Pons (tissue), 1 donor: ENCODE results near the gene TCFL5.
"Not testable (repeated sequence)": the region's sequence is repeated elsewhere in the genome, so short reads cannot be mapped to it uniquely, and the experiment has no call there.

ENCODE experiments used
- DNase-seq: peaks from one replicate; pipeline ENCODE4 v3.0.0-alpha.2; 2016; ENCODE audit warnings: low spot score

The TCFL5 gene

DNA sequence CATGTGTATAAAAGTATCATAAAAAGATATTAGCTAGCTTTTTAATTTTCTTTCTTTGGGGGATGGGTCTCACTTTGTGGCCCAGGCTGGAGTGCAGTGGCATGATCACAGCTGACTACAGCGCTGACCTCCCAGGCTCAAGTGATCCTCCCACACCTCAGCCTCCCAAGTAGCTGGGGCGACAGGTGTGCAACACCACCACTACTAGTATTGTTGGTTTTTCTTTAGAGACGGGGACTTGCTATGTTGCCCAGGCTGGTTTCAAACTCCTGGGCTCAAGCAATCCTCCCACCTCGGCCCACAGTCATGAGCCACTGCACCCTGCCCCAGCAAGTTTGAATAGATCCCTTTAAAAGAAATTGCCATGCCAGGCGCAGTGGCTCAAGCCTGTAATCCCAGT is 6.5 kb downstream of the TCFL5 start:
- no peak for DNase-seq

DNA sequence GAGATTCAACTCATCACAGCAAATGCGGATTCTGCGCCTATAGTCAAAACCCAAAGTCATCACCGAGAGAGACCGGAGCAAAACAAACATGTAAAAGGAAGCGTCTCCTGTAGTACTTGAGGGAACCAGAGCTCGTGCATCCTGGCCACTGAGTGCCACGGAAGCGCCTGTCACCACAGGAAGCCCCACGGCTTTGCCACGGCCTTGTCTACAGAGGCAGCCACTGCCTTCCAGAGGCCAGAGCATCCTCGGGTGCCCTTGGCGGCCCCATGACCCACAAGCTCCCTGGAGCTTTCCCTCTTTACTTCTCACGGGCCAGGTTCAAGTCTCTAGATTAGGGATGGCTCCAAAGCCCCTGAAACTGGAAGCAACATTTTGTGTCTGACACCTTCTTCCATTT is 7.5 kb downstream of the TCFL5 start:
- DNase-seq = no peak

DNA sequence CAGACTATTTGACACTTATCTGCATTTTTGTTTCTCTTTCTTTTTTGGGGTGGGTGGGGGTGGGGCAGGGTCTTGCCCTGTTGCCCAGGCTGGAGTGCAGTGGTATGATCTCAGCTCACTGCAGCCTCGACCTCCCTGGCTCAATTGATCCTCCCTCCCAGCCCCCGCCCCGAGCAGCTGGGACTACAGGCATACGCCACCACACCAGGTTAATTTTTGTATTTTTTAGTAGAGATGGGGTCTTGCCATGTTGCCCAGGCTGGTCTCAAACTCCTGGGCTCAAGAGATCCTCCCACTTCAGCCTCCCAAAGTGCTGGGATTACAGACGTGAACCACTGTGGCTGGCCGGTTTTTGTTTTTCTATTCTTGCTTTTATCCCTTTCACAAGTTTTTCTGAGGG is 8.3 kb downstream of the TCFL5 start:
- not testable (repeated sequence) for DNase-seq

DNA sequence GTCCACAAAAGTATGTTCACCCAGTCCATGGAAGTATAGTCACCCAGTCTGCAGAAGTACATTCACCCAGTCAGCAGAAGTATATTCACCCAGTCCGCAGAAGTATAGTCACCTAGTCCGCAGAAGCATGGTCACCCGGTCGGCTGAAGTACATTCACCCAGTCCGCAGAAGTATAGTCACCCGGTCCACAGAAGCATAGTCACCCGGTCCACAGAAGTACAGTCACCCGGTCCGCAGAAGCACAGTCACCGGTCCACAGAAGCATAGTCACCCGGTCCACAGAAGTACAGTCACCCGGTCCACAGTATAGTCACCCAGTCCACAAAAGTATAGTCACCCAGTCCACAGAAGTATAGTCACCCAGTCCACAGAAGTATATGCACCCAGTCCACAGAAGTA is 8.8 kb downstream of the TCFL5 start:
- no peak for DNase-seq

DNA sequence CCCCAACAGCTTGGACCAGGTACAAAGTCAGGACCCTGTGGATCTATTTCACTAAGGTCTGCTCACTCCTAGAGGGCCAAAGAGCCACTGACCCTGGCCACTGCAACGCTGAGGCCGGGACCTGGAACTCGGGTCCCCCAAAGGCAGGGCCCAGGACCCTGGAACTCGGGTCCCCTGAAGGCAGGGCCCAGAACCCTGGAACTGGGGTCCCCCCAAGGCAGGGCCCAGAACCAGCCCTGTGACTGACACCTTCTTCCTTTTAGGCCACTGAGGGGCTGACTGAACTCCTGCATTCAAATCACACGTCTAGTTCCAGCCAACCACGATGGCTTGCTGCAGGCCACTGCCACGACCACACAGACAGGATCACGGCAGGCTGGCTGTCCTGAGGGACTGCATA is 9.4 kb downstream of the TCFL5 start:
- no peak for DNase-seq

DNA sequence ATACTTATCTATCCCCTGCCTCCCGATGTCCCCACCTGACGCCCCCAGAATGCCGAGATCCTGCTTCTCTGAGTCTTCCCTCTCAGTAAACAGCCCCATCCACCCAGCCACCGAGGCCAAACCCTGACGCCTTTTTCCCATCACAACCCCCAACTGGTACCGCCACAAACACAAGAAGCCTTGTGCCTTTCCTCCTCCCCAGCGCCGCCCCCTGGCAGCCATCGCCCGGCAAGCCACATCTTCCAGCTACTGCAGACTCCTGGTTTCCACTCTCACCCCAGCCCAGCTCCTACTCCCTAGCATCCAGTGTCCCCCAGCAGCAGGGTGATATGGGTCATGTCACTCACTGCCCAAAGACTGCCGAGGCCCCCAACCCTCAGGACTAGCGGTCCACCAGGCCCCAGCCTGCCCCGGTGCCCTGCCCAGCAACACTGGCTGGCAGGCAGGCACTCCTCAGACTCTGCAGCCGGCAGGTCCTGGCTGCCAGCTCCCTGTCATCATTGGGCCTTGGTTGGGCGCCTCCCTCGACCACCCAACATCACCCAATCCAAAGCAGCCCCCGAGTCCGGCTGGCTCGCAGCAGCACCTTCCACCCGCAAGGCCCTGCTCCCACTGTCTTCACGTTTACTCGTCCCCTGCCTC is 11.2 kb downstream of the TCFL5 start:
- peak; percentile 86 for DNase-seq

DNA sequence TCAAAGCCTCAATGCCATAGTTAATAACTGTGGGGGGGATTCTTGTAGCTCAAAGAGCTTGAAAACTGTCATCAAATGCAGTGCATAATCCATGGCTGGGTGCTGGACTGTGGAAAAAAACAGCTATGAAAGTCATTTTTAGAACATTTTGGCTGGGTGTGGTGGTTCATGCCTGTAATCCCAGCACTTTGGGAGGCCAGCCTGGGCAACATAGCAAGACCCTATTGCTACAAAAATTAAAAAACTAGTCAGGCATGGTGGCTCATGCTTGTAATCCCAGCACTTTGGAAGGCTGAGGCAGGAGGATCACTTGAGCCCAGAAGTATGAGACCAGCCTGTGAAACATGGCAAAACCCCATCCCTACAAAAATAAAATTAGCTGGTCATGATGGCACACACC is 12.2 kb downstream of the TCFL5 start:
- DNase-seq = no peak

DNA sequence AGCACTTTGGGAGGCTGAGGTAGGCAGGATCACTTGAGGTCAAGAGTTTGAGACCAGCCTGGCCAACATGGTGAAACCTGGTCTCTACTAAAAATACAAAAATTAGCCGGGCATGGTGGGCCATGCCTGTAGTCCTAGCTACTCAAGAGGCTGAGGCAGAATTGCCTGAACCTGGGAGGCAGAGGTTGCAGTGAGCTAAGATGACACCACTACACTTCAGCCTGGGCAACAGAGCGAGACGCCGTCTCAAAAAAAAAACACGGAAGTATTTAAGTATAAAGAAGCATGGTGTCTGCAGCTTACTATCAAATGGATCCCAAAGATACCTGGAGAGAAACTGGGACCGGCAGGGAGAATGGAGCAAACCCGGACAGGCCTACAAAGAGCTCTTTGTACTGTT is 12.7 kb downstream of the TCFL5 start:
- not testable (repeated sequence) for DNase-seq

DNA sequence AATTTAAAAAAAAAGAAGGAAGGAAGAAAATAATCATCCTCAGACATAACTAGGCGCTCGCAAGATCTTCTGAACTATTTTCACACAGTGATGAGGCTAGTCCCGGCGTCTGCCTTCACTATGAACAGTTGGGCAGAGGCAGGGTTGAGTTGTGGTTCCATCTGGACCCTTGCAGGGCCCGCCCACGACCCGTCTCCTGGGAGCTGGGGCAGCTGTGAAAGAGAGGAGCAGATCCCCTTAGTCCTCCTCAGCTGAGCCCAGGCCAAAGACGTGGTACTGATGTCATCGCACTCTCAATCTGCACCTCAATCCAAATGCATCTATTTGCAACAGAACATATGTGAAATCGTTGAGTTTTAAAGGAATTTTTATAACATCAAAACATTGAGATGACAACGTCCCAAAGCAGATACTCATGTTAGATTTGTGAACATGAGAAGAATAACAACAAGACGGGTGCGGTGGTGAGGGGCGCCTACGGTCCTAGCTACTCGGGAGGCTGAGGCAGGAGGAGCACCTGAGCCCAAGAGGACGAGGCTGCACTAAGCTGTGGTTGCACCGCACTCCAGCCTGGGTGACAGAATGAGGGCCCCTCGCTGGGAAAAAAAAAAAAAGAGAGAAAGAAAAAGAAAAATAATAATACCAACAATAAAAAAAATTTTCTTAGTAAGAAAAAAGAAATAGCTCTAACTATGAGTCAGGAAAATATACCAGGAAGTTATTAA is 15.3 kb downstream of the TCFL5 start:
- DNase-seq = no peak

DNA sequence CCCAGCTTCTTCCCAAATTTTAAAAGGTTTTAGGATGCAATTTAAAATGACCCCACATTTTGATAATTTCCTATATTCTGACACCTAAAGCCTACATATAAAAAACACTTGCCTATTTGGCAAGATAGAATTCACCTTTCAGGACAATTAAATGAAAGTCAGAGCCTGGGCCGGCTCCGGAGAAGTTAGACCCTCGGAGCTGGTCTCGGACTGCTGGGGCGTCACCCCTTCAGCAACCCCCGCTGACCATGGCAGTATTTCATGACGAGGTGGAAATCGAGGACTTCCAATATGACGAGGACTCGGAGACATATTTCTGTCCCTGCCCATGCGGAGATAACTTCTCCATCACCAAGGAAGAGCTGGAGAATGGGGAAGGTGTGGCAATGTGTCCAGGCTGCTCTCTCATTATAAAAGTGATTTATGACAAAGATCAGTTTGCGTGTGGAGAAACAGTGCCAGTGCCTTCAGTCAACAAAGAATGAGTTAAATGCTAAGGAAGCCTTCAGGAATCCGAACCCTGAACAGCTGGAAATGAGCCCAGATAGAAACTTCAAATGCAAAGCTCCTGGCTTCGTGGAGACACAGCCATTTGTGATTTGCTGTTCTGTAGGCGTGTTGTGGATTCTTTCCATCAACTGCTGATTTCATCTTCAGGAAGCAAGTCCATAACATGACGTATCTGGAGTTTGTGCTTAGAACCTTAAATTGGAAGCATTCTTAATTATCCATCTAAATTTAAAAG is 16.0 kb downstream of the TCFL5 start:
- DNase-seq = no peak

DNA sequence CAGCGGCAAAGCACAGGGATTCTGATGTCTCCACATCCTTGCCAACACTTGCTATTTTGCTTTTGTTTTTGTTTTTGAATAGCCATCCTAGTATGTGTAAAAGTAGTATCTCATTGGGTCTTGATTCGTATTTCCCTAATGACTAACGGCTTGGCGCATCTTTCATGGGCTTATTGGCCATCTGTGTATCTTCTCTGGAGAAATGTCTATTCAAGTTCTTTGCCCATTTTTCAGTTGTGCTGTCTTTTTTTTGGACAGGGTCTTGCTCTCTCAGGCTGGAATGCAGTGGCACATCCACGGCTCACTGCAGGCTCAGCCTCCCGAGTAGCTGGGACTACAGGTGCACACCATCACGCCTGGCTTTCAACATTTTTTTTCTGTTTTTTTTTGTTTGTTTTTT is 17.4 kb downstream of the TCFL5 start:
- DNase-seq = no peak

DNA sequence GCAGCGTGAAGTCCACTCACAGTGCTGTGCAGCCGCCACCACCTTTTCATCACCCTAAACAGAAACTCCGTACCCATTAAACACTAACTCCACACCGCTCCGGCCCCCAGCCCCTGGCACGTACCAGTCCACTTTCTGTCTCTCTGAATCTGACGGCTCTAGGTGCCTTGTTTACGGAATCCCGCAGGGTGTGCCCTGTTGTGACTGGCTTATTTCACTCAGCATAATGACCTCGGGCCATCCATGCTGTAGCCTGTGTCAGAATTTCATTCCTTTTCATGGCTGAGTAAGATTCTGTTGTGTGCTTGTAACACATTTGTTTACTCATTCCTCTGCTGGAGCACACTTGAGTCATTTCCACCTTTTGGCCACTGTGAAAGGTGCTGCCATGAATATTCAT is 18.0 kb downstream of the TCFL5 start:
- no peak for DNase-seq

DNA sequence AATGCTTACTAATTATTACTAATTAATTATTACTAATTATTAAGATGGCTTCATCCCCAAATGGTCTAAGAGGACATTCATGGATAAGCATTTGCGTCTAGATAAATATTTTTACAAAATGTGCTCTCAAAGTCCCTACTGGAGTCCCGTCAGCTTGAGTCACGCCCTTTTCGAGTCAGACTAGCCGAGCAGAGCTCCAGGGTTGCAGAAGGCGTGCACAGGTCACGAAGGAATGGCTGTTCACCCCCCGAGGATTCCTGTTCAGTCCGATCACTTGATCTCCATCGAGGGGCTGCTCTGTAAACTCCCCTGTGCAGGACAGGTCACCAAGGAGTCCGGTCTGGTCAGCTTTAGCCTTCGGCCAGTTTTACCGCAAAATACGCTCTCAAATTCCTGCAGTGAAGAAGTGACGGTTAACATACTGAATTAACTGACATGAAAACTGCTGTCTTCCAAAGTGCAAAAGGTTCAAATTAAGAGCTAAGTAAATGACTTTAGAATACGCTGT is 19.9 kb downstream of the TCFL5 start:
- DNase-seq = no peak

DNA sequence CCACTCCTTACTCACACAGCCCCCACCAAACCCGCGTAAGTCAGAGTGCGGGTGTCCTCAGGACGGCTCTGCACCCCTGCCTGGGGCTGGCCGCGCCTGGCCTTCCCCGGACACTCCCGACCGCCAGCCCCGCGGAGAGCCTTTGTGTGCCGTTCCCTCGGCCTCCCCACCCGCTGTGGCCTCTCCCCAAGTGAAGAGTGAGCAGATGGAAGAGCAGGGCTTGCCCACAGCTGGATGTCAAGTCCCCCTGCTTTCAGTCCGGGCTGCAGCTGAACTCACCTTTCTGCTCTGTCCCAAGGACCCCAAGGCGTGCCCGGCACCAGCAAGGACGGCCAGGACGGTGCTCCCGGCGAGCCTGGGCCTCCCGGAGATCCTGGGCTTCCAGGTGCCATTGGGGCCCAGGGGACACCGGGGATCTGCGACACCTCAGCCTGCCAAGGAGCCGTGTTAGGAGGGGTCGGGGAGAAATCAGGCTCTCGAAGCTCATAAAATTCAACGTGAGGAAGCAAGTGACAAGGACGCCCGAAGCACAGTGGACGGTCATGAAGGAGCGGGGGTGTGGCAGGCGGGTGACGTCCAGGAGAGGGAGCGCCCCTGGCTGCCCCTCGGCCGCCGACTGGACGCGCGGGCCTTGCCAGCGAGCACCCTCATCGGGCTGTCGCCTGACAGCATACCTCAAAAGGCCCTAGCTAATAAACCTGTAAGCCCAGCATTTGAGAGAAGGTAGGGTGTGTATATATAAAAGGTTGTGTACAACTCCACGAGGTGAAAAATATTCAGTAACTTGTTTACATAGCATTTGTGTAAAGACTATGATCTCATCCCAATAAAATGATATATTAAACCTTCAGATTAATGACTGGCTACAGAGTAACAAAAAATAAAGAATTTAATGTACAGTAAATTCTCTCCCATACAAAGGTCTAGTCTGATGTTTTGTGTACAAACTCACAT is 21.1 kb downstream of the TCFL5 start:
- DNase-seq = no peak

DNA sequence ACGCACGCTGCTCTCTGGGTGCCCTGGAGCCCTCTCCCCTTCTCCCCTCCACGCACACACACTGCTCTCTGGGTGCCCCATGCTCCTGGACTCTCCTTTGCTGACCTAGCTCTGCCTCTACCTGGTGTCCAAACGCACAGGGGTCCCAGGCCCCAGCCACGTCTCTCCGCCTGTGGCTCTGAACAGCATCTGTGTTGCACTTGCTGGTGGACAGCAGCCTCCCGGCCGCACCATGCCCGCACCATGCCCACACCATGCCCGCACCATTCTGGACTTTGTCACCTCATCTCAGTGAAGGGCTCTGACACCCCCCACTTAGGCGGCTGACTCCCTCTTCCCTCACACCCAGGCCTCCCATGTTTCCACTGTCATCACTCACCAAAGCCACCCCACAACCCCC is 21.8 kb downstream of the TCFL5 start:
- no peak for DNase-seq

DNA sequence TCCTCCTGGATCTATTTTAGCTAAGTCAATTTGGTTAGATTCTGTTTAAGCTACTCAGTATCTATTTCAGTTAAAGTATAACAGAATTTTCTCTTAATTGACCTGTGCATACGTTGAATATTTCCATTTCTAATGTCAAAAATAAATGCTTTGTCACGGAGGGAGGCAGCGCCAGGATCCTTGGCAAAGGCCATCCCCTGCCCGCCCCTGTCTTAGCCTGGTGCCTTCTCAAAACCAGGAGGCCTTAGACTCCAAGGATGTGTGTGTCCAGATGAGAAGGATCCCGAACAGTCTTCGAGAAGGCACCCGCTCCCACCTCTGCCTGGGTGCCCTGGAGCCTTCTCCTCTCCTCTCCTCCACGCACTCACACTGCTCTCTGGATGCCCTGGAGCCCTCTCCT is 22.4 kb downstream of the TCFL5 start:
- no peak for DNase-seq

DNA sequence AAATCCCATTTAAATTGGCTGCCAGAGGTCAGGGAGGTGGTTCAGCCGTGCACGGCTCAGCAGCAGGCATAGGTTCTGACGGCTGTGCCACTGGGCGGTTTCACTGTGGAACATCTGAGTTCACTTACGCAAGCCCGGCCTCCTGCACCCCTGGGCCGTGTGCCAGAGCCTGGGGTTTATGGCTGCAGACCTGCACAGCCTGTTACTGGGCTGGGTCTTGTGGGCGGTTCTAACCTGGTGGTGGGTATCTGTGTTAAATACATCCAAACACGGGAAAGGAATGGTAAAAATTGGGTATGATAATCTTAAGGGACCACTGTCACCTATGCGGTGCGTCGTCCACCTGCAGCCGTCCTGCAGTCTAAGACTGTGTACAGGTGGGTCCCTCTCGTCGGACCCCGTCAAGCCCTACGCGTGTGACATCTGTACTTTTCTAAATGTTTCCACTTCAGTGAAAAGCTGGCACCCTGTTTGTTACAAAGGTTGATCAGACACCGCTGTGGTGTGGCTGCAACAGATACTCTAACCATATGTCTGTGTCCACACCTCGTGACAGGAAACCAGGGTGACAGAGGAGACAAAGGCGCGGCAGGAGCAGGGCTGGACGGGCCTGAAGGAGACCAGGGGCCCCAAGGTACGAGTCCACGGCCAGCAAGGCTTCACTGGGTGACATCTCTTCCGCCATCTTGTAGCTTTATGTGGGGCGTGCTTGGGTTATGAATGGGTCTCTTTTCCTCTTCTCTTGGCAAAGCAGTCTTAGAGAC is 23.3 kb downstream of the TCFL5 start:
- DNase-seq = no peak

DNA sequence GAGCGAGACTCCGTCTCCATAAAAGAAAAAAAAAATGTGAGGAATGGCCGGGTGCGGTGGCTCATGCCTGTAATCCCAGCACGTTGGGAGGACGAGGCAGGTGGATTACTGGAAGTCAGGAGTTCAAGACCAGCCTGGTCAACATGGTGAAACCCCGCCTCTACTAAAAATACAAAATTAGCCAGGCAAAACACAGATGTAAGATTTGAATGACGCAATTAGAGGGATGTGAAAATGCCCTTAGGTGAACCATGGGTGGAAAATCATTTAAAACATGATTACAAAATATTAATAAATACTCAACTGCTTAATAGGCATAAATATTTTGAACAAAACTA is 23.9 kb downstream of the TCFL5 start:
- no peak for DNase-seq

DNA sequence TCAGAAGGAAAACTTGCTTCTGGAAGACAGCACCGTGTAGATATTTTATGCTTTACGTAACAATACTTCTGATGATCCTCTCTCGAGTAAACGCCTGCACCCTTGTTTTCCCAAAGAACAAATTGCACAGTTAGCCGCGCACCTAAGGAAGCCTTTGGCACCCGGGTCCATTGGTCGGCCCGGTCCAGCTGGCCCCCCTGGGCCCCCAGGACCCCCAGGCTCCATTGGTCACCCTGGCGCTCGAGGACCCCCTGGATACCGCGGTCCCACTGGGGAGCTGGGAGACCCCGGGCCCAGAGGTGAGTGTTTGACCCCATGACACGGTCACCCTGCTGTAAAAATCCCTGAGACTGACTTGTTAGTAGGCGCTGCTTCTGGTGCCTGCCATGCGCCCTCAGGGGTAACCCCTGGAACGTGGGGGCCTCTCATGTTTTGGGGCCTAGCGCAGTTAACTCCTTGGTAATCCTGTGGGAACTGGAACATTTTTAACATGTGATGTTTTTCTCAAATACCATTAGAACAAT is 24.6 kb downstream of the TCFL5 start:
- DNase-seq = no peak

DNA sequence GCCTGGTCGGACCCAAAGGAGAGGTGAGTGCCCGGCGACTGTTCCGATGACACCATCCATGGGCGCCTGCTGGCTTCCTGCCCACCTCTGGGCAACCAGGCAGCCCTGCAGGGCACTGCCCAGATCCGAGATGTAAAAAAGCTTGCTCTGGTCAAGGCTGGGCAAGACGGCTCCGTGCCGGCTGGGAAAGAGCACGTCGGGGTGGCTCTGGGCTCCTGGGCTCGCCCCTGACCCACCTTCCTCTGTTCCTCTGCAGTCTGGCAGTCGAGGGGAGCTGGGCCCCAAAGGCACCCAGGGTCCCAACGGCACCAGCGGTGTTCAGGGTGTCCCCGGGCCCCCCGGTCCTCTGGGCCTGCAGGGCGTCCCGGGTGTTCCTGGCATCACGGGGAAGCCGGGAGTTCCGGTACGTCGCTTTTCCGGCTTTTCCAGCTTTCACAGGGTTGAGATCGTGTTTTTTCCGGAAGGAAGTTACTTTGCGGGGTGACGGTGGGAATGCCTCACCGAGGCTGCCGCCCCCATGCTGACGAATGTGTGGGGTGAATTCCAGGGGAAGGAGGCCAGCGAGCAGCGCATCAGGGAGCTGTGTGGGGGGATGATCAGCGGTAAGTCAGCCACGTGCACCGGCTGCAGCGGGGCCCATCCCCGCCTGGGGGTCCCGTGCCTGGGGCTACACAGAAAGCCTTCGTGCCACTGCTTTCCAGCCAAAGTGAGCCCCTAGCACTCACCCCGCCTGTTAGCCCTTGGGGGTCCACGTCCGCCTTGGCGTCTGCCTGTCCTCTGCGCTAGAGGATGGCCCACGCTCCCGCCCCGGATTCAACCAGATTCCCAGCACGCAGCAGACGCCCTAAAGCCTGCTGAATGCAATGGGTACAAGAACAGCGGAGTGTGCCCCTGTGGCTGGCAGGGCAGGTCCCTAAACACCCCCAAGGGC is 25.4 kb downstream of the TCFL5 start:
- no peak for DNase-seq
